ENCODE measurements around the gene MAGIX.
"Not testable (repeated sequence)": the region's sequence is repeated elsewhere in the genome, so short reads cannot be mapped to it uniquely, and the experiment has no call there.

MAGIX gene

DNA sequence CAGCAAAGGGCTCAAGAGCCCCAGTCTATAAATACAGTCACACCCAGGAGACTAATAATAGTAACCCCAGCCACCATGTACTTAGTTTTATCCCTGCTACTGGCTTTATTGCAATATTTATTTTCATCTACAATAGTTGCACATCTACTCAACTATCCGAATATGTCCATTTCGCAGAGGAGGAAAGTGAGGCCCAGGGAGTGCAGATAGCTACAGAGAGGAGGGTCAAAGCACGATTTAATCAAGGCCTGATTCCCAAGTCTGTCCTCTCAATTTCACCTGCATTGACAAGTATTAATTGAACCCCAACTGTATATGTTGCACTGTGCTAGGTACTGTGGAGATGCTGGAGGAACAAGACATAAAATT is 5.2 kb downstream of the MAGIX start:
- peak overlapping the region; percentile 30 for H3K4me3 ChIP-seq (ENCODE audit: low read length)
- TF ChIP-seq, protein P1, sequence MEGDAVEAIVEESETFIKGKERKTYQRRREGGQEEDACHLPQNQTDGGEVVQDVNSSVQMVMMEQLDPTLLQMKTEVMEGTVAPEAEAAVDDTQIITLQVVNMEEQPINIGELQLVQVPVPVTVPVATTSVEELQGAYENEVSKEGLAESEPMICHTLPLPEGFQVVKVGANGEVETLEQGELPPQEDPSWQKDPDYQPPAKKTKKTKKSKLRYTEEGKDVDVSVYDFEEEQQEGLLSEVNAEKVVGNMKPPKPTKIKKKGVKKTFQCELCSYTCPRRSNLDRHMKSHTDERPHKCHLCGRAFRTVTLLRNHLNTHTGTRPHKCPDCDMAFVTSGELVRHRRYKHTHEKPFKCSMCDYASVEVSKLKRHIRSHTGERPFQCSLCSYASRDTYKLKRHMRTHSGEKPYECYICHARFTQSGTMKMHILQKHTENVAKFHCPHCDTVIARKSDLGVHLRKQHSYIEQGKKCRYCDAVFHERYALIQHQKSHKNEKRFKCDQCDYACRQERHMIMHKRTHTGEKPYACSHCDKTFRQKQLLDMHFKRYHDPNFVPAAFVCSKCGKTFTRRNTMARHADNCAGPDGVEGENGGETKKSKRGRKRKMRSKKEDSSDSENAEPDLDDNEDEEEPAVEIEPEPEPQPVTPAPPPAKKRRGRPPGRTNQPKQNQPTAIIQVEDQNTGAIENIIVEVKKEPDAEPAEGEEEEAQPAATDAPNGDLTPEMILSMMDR (conservative IDR thresholded peaks at IDR 0.05; ENCODE audit: low read depth, low read length), result no peak
- no peak for DNase-seq (ENCODE audit: low read depth)

DNA sequence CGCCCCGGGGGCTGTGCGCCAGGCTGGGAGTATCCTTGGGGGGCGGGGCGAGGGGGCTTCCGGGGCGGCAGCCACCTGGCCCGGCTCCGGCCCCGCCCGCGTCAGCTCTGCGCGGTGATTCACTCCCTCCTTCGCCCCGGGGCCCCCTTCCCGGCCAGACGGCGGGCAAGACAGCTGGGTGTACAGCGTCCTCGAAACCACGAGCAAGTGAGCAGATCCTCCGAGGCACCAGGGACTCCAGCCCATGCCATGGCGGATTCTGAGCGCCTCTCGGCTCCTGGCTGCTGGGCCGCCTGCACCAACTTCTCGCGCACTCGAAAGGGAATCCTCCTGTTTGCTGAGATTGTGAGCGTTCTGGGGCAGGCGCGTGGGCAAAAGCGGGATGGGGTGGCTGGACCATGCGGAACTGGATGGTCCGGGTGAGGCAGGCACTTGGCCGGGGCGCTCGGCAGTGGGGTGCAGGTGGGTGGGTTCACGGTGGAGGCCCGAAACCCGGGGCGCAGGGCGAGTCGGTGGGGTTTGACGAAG is 9.3 kb downstream of the MAGIX start, which contains the start of gene PLP2:
PLP2 (plus strand) TSS at position 147 of the 528 bp plus-strand sequence; CDS start at position 250, 103 bp downstream.
- H3K4me3 ChIP-seq (ENCODE audit: low read length), result peak within 1 kb of the TSS; percentile 63
- no peak for DNase-seq (ENCODE audit: low read depth)
- TF ChIP-seq, protein P1 (conservative IDR thresholded peaks at IDR 0.05; ENCODE audit: low read depth, low read length), result no peak

DNA sequence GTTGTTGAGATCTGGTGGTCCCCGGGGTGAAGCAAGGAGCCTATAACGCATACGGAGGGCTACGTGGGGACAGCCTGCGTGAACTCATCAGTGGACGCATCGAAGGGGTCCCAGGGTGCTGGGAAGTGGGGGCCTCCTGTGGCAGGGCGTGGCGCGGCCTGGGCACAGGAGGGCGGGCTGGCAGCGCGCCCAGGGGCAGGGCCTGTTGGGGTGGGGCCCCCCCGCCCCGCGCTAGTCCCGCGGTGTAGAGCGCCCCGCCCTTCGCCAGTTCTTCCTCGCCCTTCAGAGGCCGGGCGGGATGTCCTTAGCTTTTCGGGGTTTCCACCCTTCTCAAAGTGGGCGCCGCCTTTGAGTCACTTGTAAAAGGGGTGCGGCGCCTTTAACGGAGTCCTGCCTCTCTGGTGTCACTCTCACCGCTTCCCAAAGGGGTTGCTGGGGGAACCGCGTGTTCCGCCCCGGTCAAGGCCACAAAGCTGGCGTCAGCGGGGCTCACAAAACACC is 9.8 kb downstream of the MAGIX start:
- TF ChIP-seq, protein P1 (conservative IDR thresholded peaks at IDR 0.05; ENCODE audit: low read depth, low read length), result no peak
- no peak for DNase-seq (ENCODE audit: low read depth)
- peak overlapping the region; percentile 63 for H3K4me3 ChIP-seq (ENCODE audit: low read length)

DNA sequence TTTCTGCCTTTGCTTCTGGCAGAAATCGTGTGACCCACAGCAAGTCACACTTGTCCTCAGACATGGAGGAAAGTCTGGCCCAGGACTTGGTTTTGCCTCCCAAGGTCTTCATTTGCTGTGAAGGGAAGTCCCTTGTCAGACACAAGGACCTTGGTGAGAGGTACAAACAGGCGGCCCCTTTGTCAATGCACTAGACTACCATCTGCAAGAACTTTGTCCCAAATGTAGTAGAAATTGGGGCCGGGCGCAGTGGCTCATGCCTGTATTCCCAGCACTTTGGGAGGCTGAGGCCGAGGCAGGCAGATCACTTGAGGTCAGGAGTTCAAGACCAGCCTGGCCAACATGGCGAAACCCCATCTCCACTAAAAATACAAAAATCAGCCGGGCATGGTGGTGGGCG is 11.0 kb downstream of the MAGIX start:
- not testable (repeated sequence) for H3K4me3 ChIP-seq (ENCODE audit: low read length); DNase-seq (ENCODE audit: low read depth)

DNA sequence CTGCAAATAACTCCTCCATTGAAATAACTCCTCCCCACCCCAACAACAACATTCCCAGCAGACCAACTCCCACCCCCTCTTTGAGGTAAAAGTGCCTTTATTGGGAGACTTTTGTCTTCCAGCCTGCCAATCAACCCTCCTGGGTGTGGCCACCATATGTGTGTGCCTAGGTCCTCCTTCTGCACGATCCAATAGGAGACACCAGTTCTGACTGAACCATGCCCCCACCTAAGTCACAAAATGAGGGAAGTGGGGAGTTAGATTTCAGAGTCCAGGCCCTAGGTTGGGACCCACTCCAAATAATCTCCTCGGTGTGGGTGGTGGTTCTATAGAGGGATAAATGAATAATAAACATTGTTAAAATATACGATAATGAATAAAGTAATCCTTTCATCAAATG is 12.2 kb downstream of the MAGIX start:
- TF ChIP-seq, protein P1 (conservative IDR thresholded peaks at IDR 0.05; ENCODE audit: low read depth, low read length), result no peak
- DNase-seq (ENCODE audit: low read depth), result no peak
- H3K4me3 ChIP-seq (ENCODE audit: low read length), result no peak overlapping the region

DNA sequence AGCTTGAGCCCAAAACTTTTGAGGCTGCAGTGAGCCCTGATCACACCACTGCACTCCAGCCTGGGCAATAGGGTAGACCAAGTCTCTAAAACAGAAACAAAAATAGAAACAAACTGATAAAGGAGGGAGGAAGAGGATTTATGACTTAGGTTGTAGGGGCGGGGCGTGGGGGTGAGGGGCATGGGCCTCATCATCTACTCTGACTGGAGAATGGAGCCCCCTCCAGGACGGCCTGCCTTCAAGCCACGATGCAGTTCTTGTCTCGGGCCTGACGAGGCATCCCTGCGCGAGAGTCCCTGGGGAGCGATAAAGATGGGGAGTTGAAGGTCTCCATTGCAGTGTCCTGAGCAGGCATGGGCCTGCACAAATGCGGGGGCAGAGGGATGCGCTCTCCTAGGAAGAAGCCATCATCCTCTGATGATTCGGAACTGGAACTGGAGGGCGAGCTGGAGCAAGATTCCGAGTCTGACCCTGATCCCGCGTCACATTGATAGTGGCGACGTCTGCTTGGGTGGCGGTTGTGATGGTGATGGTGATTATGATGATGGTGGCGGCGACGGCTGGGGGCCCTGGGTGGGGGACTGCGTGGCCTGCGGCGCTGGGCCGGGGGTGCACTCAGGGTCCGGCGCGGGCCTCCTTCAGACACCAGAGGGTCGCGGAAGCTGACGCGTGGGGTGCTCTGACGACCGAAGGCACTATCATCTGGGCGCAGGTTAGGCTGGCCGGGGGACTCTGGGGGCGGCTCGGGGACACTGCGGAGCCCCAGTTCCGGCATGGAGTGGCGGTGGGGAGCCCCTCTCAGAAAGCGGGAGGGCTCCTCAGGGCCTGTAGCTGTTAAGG is 13.1 kb downstream of the MAGIX start:
- no peak overlapping the region for H3K4me3 ChIP-seq (ENCODE audit: low read length)
- DNase-seq (ENCODE audit: low read depth), result no peak
- TF ChIP-seq, protein P1 (conservative IDR thresholded peaks at IDR 0.05; ENCODE audit: low read depth, low read length), result no peak

DNA sequence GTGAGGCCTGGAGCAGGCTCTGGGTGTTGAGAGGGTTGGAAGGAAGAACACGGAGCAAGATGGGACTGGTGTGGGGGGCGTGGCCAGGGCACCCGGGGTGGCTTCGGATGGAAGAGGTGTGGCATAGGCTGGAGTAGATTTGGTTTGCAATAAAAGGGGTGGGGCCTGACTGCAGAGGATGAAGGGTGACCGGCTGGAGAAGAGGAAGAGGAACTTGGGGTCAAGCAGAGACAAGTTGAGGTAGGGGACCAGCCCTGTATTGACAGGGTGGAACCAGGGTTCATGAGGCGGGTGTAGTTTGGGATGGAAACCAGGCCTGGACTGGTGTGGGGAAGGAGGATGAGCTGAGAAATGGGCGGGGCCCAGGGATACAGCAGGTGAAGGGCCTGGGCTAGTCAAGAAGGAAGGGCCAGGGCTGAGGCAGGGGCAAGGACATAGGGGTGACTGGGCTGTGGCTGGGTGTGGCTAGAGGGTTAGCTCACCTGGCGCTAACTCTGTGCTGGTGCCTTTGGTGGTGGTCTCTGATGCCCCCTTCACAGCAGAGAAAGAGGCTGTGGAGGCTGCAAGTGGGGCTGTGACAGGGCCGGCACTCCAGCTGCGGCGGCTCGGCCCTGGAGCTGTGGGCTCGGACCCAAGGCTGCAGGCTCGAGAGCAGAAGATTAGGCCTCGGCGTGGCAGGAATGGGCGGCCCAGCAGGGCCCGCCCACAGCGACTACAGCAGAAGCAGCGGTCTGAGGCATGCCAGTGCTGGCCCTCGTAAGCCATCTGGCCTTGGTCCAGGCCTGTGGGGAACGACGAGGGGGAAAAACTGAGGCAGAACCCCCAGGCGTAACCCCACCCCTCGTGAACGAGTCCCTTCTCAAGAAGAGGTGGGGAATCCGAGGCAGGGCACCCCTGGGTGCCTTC is 14.1 kb downstream of the MAGIX start:
- TF ChIP-seq, protein P1 (conservative IDR thresholded peaks at IDR 0.05; ENCODE audit: low read depth, low read length), result no peak
- no peak overlapping the region for H3K4me3 ChIP-seq (ENCODE audit: low read length)
- no peak for DNase-seq (ENCODE audit: low read depth)

Measured in retinal pigment epithelial cell (primary cell).